Activated naive CD8-positive, alpha-beta T cell treated with anti-CD3 and anti-CD28 coated beads, Interleukin-2, amount 10 ng/mL, durations not matched to agents 7 days and 5 days (primary cell): ENCODE data around the gene NTF3. TPM values are rescaled to one million over a fixed set of nuclear protein-coding genes. Genes with fewer than 3 reads are reported as not detected.
"Not testable (repeated sequence)": the region's sequence is repeated elsewhere in the genome, so short reads cannot be mapped to it uniquely, and the experiment has no call there.

ENCODE experiments used
- ATAC-seq: fragments of 150-1000 bp; cut with Tn5 transposase; one replicate; pipeline ENCODE4 v1.10.0; 2021; ENCODE audit warnings: low read depth, moderate library complexity
- POLR2A ChIA-PET: fragments of 350-600 bp; sonication (Branson Sonifier 250); formaldehyde crosslinking; loops from one replicate; lab custom pipeline; 2021; ENCODE audit warnings: antibody characterized with exemption; lab: Charles Lee
- DNase-seq: peaks from one replicate; pipeline ENCODE4 v3.0.0; 2021
- H3K27ac Mint-ChIP-seq: one replicate; pipeline ENCODE4 v1.8.0; 2022; ENCODE audit warnings: mild to moderate bottlenecking, mixed read lengths
- H3K27me3 Mint-ChIP-seq: one replicate; pipeline ENCODE4 v1.8.0; 2022; ENCODE audit warnings: mild to moderate bottlenecking, moderate library complexity, mixed read lengths
- H3K36me3 Mint-ChIP-seq: one replicate; pipeline ENCODE4 v1.8.0; 2021; ENCODE audit warnings: mild to moderate bottlenecking, mixed read lengths
- H3K4me1 Mint-ChIP-seq: one replicate; pipeline ENCODE4 v1.8.0; 2021; ENCODE audit warnings: mixed read lengths
- H3K4me3 Mint-ChIP-seq: one replicate; pipeline ENCODE4 v1.8.0; 2022; ENCODE audit warnings: mild to moderate bottlenecking, moderate library complexity, mixed read lengths
- H3K9me3 Mint-ChIP-seq: one replicate; pipeline ENCODE4 v1.8.0; 2021; ENCODE audit warnings: mixed read lengths
- total RNA-seq, 2 experiments: library from RNA; stranded (reverse); gene quantifications; one replicate each; pipeline ENCODE4 v1.2.3, GENCODE V29; 2021

NTF3 gene
- total RNA-seq, 2 experiments from 2014 or later, result not detected

GRCh38 chr12:5520831-5521230, 88.9 kb downstream of the NTF3 start:
- H3K4me1 Mint-ChIP-seq, result no peaks in the 10 kb centered on the region
- H3K27me3 Mint-ChIP-seq, result no peaks in the 10 kb centered on the region
- H3K9me3 Mint-ChIP-seq, result no peaks in the 10 kb centered on the region
- DNase-seq, result no peak
- H3K4me3 Mint-ChIP-seq, result no peak overlapping the region
- POLR2A ChIA-PET, result no interaction called here
- no peak overlapping the region for H3K27ac Mint-ChIP-seq
- ATAC-seq, result no peak
- no peaks in the 10 kb centered on the region for H3K36me3 Mint-ChIP-seq

- Mint-ChIP-seq H3K4me1 (no peaks in the 10 kb centered on the region), H3K36me3 (no peaks in the 10 kb centered on the region), H3K4me3 (no peak overlapping the region), H3K27ac (no peak overlapping the region), H3K9me3 (no peaks in the 10 kb centered on the region), H3K27me3 (no peaks in the 10 kb centered on the region)
- ATAC-seq (no peak), DNase-seq (no peak)
- POLR2A ChIA-PET, result no interaction called here
Observed at GRCh38 chr12:5521456-5522325, 89.8 kb downstream of the NTF3 start.

- Mint-ChIP-seq H3K36me3 (no peaks in the 10 kb centered on the region), H3K4me1 (no peaks in the 10 kb centered on the region), H3K27ac (no peak overlapping the region), H3K9me3 (no peaks in the 10 kb centered on the region), H3K27me3 (peaks cover 5% of the 10 kb centered on the region), H3K4me3 (no peak overlapping the region)
- POLR2A ChIA-PET, result no interaction called here
- no peak for ATAC-seq
- DNase-seq, result no peak
Observed at GRCh38 chr12:5522432-5523335, 90.8 kb downstream of the NTF3 start.

- ATAC-seq, result no peak
- POLR2A ChIA-PET, result no interaction called here
- no peak overlapping the region for H3K4me3 Mint-ChIP-seq
Observed at GRCh38 chr12:5523396-5524115, 91.6 kb downstream of the NTF3 start.

GRCh38 chr12:5524116-5524768, 92.3 kb downstream of the NTF3 start:
- Mint-ChIP-seq H3K9me3 (no peaks in the 10 kb centered on the region), H3K36me3 (no peaks in the 10 kb centered on the region), H3K27ac (no peak overlapping the region), H3K4me3 (no peak overlapping the region), H3K27me3 (peaks cover 8% of the 10 kb centered on the region), H3K4me1 (no peaks in the 10 kb centered on the region)
- POLR2A ChIA-PET, result no interaction called here
- no peak for ATAC-seq
- no peak for DNase-seq

More at GRCh38 chr12:5523396-5524115, 91.6 kb downstream of the NTF3 start:
- Mint-ChIP-seq H3K27me3 (peaks cover 8% of the 10 kb centered on the region), H3K4me1 (no peaks in the 10 kb centered on the region), H3K36me3 (no peaks in the 10 kb centered on the region), H3K27ac (no peak overlapping the region), H3K9me3 (no peaks in the 10 kb centered on the region)
- no peak for DNase-seq

- no peak for DNase-seq
- POLR2A ChIA-PET, result no interaction called here
- Mint-ChIP-seq H3K4me1 (no peaks in the 10 kb centered on the region), H3K27ac (no peak overlapping the region), H3K4me3 (no peak overlapping the region), H3K27me3 (peaks cover 13% of the 10 kb centered on the region), H3K9me3 (no peaks in the 10 kb centered on the region), H3K36me3 (no peaks in the 10 kb centered on the region)
- ATAC-seq, result no peak
Observed at GRCh38 chr12:5524769-5525436, 93.0 kb downstream of the NTF3 start.

- H3K36me3 Mint-ChIP-seq, result no peaks in the 10 kb centered on the region
- ATAC-seq, result no peak
- H3K9me3 Mint-ChIP-seq, result no peaks in the 10 kb centered on the region
- H3K27me3 Mint-ChIP-seq, result peaks cover 17% of the 10 kb centered on the region
- no peak overlapping the region for H3K4me3 Mint-ChIP-seq
- no peaks in the 10 kb centered on the region for H3K4me1 Mint-ChIP-seq
- no peak for DNase-seq
- no peak overlapping the region for H3K27ac Mint-ChIP-seq
- POLR2A ChIA-PET, result no interaction called here
Observed at GRCh38 chr12:5525783-5526367, 94.0 kb downstream of the NTF3 start.

- Mint-ChIP-seq H3K27ac (no peak overlapping the region), H3K4me3 (no peak overlapping the region), H3K27me3 (peaks cover 18% of the 10 kb centered on the region), H3K4me1 (no peaks in the 10 kb centered on the region), H3K9me3 (peaks cover 3% of the 10 kb centered on the region), H3K36me3 (no peaks in the 10 kb centered on the region)
- DNase-seq (no peak), ATAC-seq (no peak)
- POLR2A ChIA-PET, result no interaction called here
Observed at GRCh38 chr12:5533368-5533767, 101.5 kb downstream of the NTF3 start.

GRCh38 chr12:5534426-5535199, 102.7 kb downstream of the NTF3 start:
- peaks cover 3% of the 10 kb centered on the region for H3K9me3 Mint-ChIP-seq
- no peak overlapping the region for H3K27ac Mint-ChIP-seq
- no peak for ATAC-seq
- POLR2A ChIA-PET, result no interaction called here
- no peaks in the 10 kb centered on the region for H3K4me1 Mint-ChIP-seq
- H3K36me3 Mint-ChIP-seq, result no peaks in the 10 kb centered on the region
- peaks cover 14% of the 10 kb centered on the region for H3K27me3 Mint-ChIP-seq
- DNase-seq, result no peak
- H3K4me3 Mint-ChIP-seq, result no peak overlapping the region

- Mint-ChIP-seq H3K27me3 (peaks cover 10% of the 10 kb centered on the region), H3K4me3 (no peak overlapping the region), H3K4me1 (no peaks in the 10 kb centered on the region), H3K36me3 (no peaks in the 10 kb centered on the region), H3K9me3 (peaks cover 3% of the 10 kb centered on the region), H3K27ac (no peak overlapping the region)
- POLR2A ChIA-PET, result no interaction called here
- ATAC-seq (no peak), DNase-seq (no peak)
Observed at GRCh38 chr12:5535541-5535940, 103.6 kb downstream of the NTF3 start.

GRCh38 chr12:5537026-5537615, 105.2 kb downstream of the NTF3 start:
- H3K27me3 Mint-ChIP-seq, H3K36me3 Mint-ChIP-seq, POLR2A ChIA-PET, DNase-seq, H3K27ac Mint-ChIP-seq, H3K4me3 Mint-ChIP-seq, H3K4me1 Mint-ChIP-seq, H3K9me3 Mint-ChIP-seq, ATAC-seq: not testable (repeated sequence)
